Mononuclear cell (primary cell): ENCODE measurements around the gene VDAC1. TPM values are rescaled to one million over a fixed set of nuclear protein-coding genes. Genes with fewer than 3 reads are reported as not detected.

Experiments
- H3K27me3 ChIP-seq: 2 replicates; pipeline ENCODE4 v1.6.0; 2011; ENCODE audit warnings: low read length, control low read depth; ENCODE audit not compliant: insufficient read depth
- H3K4me1 ChIP-seq: 2 replicates; pipeline ENCODE4 v1.5.1; 2011; ENCODE audit warnings: mild to moderate bottlenecking, low read length, control low read depth; ENCODE audit not compliant: insufficient read depth
- H3K4me3 ChIP-seq: 2 replicates; pipeline ENCODE4 v1.5.1; 2011; ENCODE audit warnings: mild to moderate bottlenecking, low read length, moderate library complexity
- H3K9me3 ChIP-seq: 2 replicates; pipeline ENCODE4 v1.5.1; 2011; ENCODE audit warnings: low read depth, mild to moderate bottlenecking, control low read depth, low read length
- total RNA-seq: library from RNA; depleted of rRNA; stranded (reverse); fragments of >200 nt; gene quantifications from one replicate; pipeline ENCODE4 v1.2.3, GENCODE V29; 2012

The VDAC1 gene
- total RNA-seq, 1 donor = 94.9 TPM

DNA sequence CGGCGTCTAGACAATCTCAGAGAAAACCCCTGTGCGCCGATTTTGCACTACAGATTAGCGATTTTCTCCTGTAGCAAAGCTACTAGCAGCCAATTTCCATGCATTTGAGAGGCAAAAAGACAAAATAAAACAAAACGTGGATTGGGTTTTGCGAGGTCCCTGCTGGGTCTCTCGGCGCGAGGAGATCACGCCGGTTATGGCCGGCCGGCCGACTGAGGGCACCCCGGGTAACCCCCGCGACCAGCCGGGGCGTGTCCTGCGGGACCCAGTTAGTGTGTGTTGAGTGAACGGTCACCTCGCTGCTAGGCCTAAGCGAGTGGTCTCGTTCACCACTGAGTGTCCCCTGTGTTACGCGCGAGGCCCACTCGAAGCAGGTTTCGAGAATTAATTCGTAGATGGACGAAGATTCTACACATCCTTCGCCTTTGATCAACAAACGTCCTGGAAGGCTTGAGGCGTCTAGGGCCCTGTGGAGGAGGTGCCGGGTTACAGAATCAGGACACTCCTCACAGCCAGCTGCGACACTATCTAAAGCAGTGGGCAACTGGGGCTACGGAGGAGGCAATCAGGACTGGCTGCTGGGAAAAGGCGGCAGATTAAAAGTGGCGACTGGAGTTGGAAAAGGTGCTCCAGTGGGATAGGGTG, 764 bp upstream of the VDAC1 start:
- Histone ChIP-seq H3K4me1 (peaks cover 40% of the 10 kb centered on the region), H3K9me3 (no peaks in the 10 kb centered on the region), H3K27me3 (peaks cover 8% of the 10 kb centered on the region), H3K4me3 (peak overlapping the region; percentile 78)

GRCh38 chr5:134003817-134004625, 754 bp downstream of the VDAC1 start:
- H3K9me3 ChIP-seq = no peaks in the 10 kb centered on the region
- peak overlapping the region; percentile 78 for H3K4me3 ChIP-seq
- H3K27me3 ChIP-seq = peaks cover 8% of the 10 kb centered on the region
- H3K4me1 ChIP-seq = peaks cover 40% of the 10 kb centered on the region

- peak overlapping the region; percentile 78 for H3K4me3 ChIP-seq
- H3K4me1 ChIP-seq = peaks cover 40% of the 10 kb centered on the region
Measured at GRCh38 chr5:134003064-134003816, 1.5 kb downstream of the VDAC1 start.

GRCh38 chr5:134001938-134002731, 2.6 kb downstream of the VDAC1 start:
- no peaks in the 10 kb centered on the region for H3K27me3 ChIP-seq
- H3K9me3 ChIP-seq = no peaks in the 10 kb centered on the region
- peaks cover 40% of the 10 kb centered on the region for H3K4me1 ChIP-seq
- no peak overlapping the region for H3K4me3 ChIP-seq

More at GRCh38 chr5:134003064-134003816, 1.5 kb downstream of the VDAC1 start:
- Histone ChIP-seq H3K9me3 (no peaks in the 10 kb centered on the region), H3K27me3 (peaks cover 1% of the 10 kb centered on the region)

DNA sequence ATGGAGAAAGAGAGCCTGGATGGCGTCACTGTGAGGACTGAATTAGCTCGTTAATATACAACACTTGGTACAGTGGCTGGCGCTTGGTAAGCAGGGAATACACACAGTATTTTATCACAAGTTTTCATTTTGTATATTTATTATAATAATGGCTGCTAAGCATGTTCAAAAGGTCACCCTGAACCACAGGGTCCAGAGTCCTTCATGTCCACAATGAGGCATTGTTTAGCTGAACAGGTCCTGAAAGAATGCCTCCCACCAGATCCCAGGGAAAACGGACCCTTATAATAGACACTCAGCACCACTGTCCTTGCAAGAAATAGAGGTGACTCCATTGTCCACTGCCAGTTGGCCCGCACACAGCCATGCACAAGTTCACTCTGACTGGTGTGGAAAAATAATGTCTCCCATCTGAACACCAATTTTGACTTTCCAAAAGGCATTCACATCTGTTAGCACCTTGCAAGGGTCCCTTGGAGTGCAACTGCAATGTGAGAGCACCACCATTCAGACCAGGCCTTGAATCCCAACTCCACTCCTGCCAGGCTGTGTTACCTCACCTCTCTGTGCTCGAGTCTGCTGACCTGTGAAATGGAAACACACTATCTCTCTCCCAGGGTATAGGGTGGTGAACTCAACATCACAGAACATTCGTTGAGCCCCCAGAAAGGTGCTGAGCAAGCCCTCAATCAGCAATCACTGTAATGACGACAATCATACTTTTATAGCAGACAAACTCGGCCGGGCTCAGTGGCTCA, 3.9 kb downstream of the VDAC1 start:
- no peak overlapping the region for H3K4me3 ChIP-seq
- H3K9me3 ChIP-seq = no peaks in the 10 kb centered on the region
- peaks cover 50% of the 10 kb centered on the region for H3K4me1 ChIP-seq
- no peaks in the 10 kb centered on the region for H3K27me3 ChIP-seq

- no peaks in the 10 kb centered on the region for H3K9me3 ChIP-seq
- peaks cover 44% of the 10 kb centered on the region for H3K4me1 ChIP-seq
- H3K4me3 ChIP-seq = no peak overlapping the region
- no peaks in the 10 kb centered on the region for H3K27me3 ChIP-seq
Measured at GRCh38 chr5:134000091-134000511, 4.7 kb downstream of the VDAC1 start.

DNA sequence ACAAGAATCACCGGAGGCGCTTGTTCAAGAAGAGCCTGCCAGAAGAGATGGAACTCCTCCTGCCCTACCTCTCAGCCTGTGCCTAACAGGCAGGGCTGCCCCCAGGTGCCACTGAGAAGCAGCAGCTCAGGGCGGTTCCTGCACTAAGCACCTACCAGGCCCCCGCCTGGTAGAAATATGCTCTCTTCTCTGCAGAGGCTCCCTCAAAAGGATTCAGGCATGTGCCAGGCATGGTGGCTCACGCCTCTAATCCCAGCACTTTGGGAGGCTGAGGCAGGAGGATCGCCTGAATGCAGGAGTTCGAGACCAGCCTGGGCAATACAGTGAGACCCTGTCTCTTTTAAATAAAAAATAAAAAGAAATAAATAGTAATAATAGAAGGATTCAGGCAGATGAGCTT, 6.0 kb downstream of the VDAC1 start:
- Histone ChIP-seq H3K4me1 (peaks cover 43% of the 10 kb centered on the region), H3K9me3 (no peaks in the 10 kb centered on the region), H3K27me3 (no peaks in the 10 kb centered on the region), H3K4me3 (no peak overlapping the region)

DNA sequence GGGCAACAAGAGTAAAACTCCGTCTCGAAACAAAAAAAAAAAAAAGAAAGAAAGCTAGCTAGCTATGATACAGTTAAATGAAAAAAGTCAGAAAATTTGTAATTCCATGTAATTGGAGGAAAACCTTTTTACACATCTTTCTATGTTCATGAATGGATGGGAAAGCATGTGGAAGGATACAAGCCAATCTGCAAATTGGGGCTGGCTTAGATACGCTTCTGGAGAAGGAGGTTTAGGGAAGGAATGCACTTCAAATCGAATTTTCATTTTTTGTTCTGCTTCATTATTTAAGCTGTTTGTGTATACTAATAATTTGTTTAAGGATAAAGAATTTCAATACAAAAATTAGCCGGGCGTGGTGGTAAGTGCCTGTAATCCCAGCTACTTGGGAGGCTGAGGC, 6.7 kb downstream of the VDAC1 start:
- peaks cover 36% of the 10 kb centered on the region for H3K4me1 ChIP-seq

DNA sequence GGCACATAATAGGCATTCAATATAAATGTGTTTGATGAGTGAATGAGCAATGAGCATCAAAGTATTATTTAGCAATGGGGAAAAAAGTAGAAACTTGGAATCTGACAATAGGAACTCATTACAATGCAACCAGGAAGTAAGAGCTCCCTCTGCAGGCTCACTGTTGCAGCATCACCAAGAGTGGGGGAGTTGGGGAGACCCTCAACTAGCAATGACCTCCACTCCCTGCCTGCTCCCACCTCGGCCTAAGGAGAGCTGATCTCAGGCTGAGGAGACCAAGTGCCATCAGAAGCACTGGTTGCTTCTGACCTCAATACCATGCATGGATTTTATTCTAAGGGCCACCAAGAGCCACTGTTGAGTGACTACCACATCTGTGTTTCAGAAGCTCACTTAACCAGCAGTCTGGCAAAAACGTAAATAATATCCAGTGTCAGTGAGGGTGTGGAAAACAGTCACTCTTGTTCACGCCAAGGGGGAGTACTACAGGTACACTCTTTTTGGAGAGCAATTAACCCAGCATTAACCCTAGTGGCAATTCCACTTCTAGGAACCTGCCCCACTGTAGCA, 8.0 kb downstream of the VDAC1 start:
- Histone ChIP-seq H3K4me1 (peaks cover 24% of the 10 kb centered on the region), H3K27me3 (no peaks in the 10 kb centered on the region), H3K9me3 (no peaks in the 10 kb centered on the region)

More for the DNA sequence above, 6.7 kb downstream of the VDAC1 start:
- Histone ChIP-seq H3K9me3 (no peaks in the 10 kb centered on the region), H3K4me3 (no peak overlapping the region), H3K27me3 (no peaks in the 10 kb centered on the region)

GRCh38 chr5:133995883-133996563, 8.8 kb downstream of the VDAC1 start:
- H3K4me1 ChIP-seq = peaks cover 17% of the 10 kb centered on the region
- H3K9me3 ChIP-seq = no peaks in the 10 kb centered on the region
- no peaks in the 10 kb centered on the region for H3K27me3 ChIP-seq
- no peak overlapping the region for H3K4me3 ChIP-seq

More for the DNA sequence above, 8.0 kb downstream of the VDAC1 start:
- no peak overlapping the region for H3K4me3 ChIP-seq

- Histone ChIP-seq H3K27me3 (no peaks in the 10 kb centered on the region), H3K4me3 (no peak overlapping the region), H3K9me3 (no peaks in the 10 kb centered on the region), H3K4me1 (peaks cover 13% of the 10 kb centered on the region)
Measured at GRCh38 chr5:133995341-133995740, 9.4 kb downstream of the VDAC1 start.

- H3K4me3 ChIP-seq = no peak overlapping the region
- H3K4me1 ChIP-seq = peaks cover 13% of the 10 kb centered on the region
- no peaks in the 10 kb centered on the region for H3K27me3 ChIP-seq
- H3K9me3 ChIP-seq = no peaks in the 10 kb centered on the region
Measured at GRCh38 chr5:133994990-133995333, 9.8 kb downstream of the VDAC1 start.

- H3K27me3 ChIP-seq = no peaks in the 10 kb centered on the region
- no peaks in the 10 kb centered on the region for H3K9me3 ChIP-seq
Measured at GRCh38 chr5:133994297-133994989, 10.3 kb downstream of the VDAC1 start.

More at GRCh38 chr5:133994297-133994989, 10.3 kb downstream of the VDAC1 start:
- Histone ChIP-seq H3K4me3 (no peak overlapping the region), H3K4me1 (peaks cover 13% of the 10 kb centered on the region)
